SU-DHL-6 (cell line): ENCODE data around the gene HK1.

ENCODE experiments used
- H2AFZ ChIP-seq: fragments of 200-600 bp; sonication (generic); 2 replicates; pipeline ENCODE4 v1.6.1; 2014; ENCODE audit warnings: low read depth, mild to moderate bottlenecking, moderate library complexity, mixed read lengths, antibody characterized with exemption, low read length; ENCODE audit not compliant: severe bottlenecking
- H3F3A ChIP-seq: fragments of 200-600 bp; shearing (Covaris generic); 2 replicates; pipeline ENCODE4 v1.6.0; 2016; ENCODE audit warnings: antibody characterized with exemption, mild to moderate bottlenecking; ENCODE audit not compliant: insufficient read depth
- H3K27ac ChIP-seq: fragments of 200-600 bp; sonication (generic); 2 replicates; pipeline ENCODE4 v1.5.1; 2016; ENCODE audit warnings: low read depth, mild to moderate bottlenecking, low read length, moderate library complexity, mixed read lengths
- H3K27me3 ChIP-seq: fragments of 200-600 bp; sonication (generic), shearing (Covaris generic); 2 replicates; pipeline ENCODE4 v1.6.0; 2014; ENCODE audit warnings: mild to moderate bottlenecking, low read length
- H3K36me3 ChIP-seq: fragments of 200-600 bp; sonication (generic); 2 replicates; pipeline ENCODE4 v1.6.1; 2014; ENCODE audit warnings: mild to moderate bottlenecking, low read length, mixed read lengths
- H3K4me2 ChIP-seq: fragments of 300-600, 200-600 bp; shearing (Covaris generic), sonication (generic); 2 replicates; pipeline ENCODE4 v1.6.0; 2014; ENCODE audit warnings: low read length, low read depth, mild to moderate bottlenecking; ENCODE audit not compliant: poor library complexity, severe bottlenecking
- H3K4me3 ChIP-seq: fragments of 200-600 bp; sonication (generic); 2 replicates; pipeline ENCODE4 v1.5.1; 2014; ENCODE audit warnings: antibody characterized with exemption, low read length, mild to moderate bottlenecking, mixed read lengths; ENCODE audit not compliant: insufficient read depth, poor library complexity, severe bottlenecking
- H3K79me2 ChIP-seq: fragments of 200-600 bp; sonication (generic); 2 replicates; pipeline ENCODE4 v1.6.1; 2014; ENCODE audit warnings: mild to moderate bottlenecking, low read length, moderate library complexity; ENCODE audit not compliant: insufficient read depth
- H3K9ac ChIP-seq: fragments of 200-600 bp; sonication (generic); 2 replicates; pipeline ENCODE4 v1.7.0; 2014; ENCODE audit warnings: mild to moderate bottlenecking, low read length
- H3K9me2 ChIP-seq: fragments of 200-600 bp; sonication (generic); replicated peaks from 2 replicates; pipeline ENCODE4 v1.6.1; 2014; ENCODE audit warnings: low read length; ENCODE audit not compliant: insufficient read depth
- H3K9me3 ChIP-seq: fragments of 200-600 bp; sonication (generic); 2 replicates; pipeline ENCODE4 v1.6.1; 2014; ENCODE audit warnings: low read length, mixed read lengths; ENCODE audit not compliant: insufficient read depth
- H4K20me1 ChIP-seq: fragments of 200-600 bp; sonication (generic); 2 replicates; pipeline ENCODE4 v1.6.1; 2014; ENCODE audit warnings: low read depth, mild to moderate bottlenecking, antibody characterized with exemption, low read length, moderate library complexity, mixed read lengths
- CTCF ChIP-seq: fragments of 200-600 bp; sonication (generic); IDR thresholded peaks from one replicate; pipeline ENCODE4 v1.5.1; 2017; ENCODE audit warnings: antibody characterized with exemption, mild to moderate bottlenecking, low read length, moderate library complexity; ENCODE audit not compliant: insufficient read depth, poor library complexity, severe bottlenecking
- EZH2phosphoT487 ChIP-seq: fragments of 200-600 bp; sonication (generic), shearing (Covaris generic); conservative IDR thresholded peaks from 2 replicates; pipeline ENCODE4 v1.6.1; 2018; ENCODE audit warnings: mild to moderate bottlenecking, antibody characterized with exemption, low read length, moderate library complexity, mixed read lengths

HK1 gene

GRCh38 chr10:69415049-69415448 is 136.8 kb downstream of the HK1 start:
- H3K4me3 ChIP-seq = no peak overlapping the region
- H3K79me2 ChIP-seq = no peaks in the 10 kb centered on the region
- H3K27me3 ChIP-seq = no peaks in the 10 kb centered on the region
- H2AFZ ChIP-seq = no peak overlapping the region
- H3F3A ChIP-seq = no peaks in the 10 kb centered on the region
- TF ChIP-seq EZH2phosphoT487 (no peak), CTCF (no peak)
- H3K36me3 ChIP-seq = no peaks in the 10 kb centered on the region
- H3K9ac ChIP-seq = no peak overlapping the region
- H3K27ac ChIP-seq = no peak overlapping the region
- H3K4me2 ChIP-seq = no peak overlapping the region
- H3K9me3 ChIP-seq = no peaks in the 10 kb centered on the region
- no peaks in the 10 kb centered on the region for H3K9me2 ChIP-seq
- no peaks in the 10 kb centered on the region for H4K20me1 ChIP-seq

- Histone ChIP-seq H3K4me3 (no peak overlapping the region), H3K27me3 (no peaks in the 10 kb centered on the region), H3K36me3 (no peaks in the 10 kb centered on the region), H3K27ac (no peak overlapping the region), H3K9ac (no peak overlapping the region), H3K4me2 (no peak overlapping the region), H4K20me1 (no peaks in the 10 kb centered on the region), H3K79me2 (no peaks in the 10 kb centered on the region), H3F3A (no peaks in the 10 kb centered on the region), H2AFZ (no peak overlapping the region), H3K9me2 (no peaks in the 10 kb centered on the region), H3K9me3 (no peaks in the 10 kb centered on the region)
- TF ChIP-seq CTCF (no peak), EZH2phosphoT487 (no peak)
These were observed 137.7 kb downstream of the HK1 start for GRCh38 chr10:69415951-69416350.

GRCh38 chr10:69416695-69417094 is 138.4 kb downstream of the HK1 start, which contains the start of gene TACR2:
Gene TACR2, minus strand, starts transcription at chr10:69416918. Its CDS starts 595 bp downstream, at chr10:69416323.
- Histone ChIP-seq H3K79me2 (no peaks in the 10 kb centered on the region), H2AFZ (no peak within 1 kb of the TSS), H4K20me1 (no peaks in the 10 kb centered on the region), H3K27ac (no peak within 1 kb of the TSS), H3K27me3 (no peaks in the 10 kb centered on the region), H3K36me3 (no peaks in the 10 kb centered on the region), H3K9me2 (no peaks in the 10 kb centered on the region), H3K4me3 (no peak within 1 kb of the TSS), H3K9me3 (no peaks in the 10 kb centered on the region), H3K4me2 (no peak within 1 kb of the TSS), H3K9ac (no peak within 1 kb of the TSS), H3F3A (no peaks in the 10 kb centered on the region)
- TF ChIP-seq EZH2phosphoT487 = no peak
- TF ChIP-seq CTCF = no peak

GRCh38 chr10:69417542-69417941 is 139.2 kb downstream of the HK1 start:
- no peaks in the 10 kb centered on the region for H3K9me3 ChIP-seq
- no peak for TF ChIP-seq EZH2phosphoT487
- TF ChIP-seq CTCF = no peak
- no peak overlapping the region for H3K4me2 ChIP-seq
- H3K27ac ChIP-seq = no peak overlapping the region
- no peaks in the 10 kb centered on the region for H3K9me2 ChIP-seq
- H3F3A ChIP-seq = no peaks in the 10 kb centered on the region
- no peaks in the 10 kb centered on the region for H4K20me1 ChIP-seq
- no peaks in the 10 kb centered on the region for H3K27me3 ChIP-seq
- H2AFZ ChIP-seq = no peak overlapping the region
- H3K79me2 ChIP-seq = no peaks in the 10 kb centered on the region
- H3K36me3 ChIP-seq = no peaks in the 10 kb centered on the region
- H3K4me3 ChIP-seq = no peak overlapping the region
- no peak overlapping the region for H3K9ac ChIP-seq
